ENCODE results near the gene CACNG7. TPM values are rescaled to one million over a fixed set of nuclear protein-coding genes. Genes with fewer than 3 reads are reported as not detected.
A peak's percentile ranks its signal among the peaks of the same experiment; 100 is the strongest.

The CACNG7 gene
- total and polyA plus RNA-seq, 2 donors (not counting 3 experiments of a cell fraction or from before 2014, with no cell fraction given), result 0.92 to 1.3 TPM

DNA sequence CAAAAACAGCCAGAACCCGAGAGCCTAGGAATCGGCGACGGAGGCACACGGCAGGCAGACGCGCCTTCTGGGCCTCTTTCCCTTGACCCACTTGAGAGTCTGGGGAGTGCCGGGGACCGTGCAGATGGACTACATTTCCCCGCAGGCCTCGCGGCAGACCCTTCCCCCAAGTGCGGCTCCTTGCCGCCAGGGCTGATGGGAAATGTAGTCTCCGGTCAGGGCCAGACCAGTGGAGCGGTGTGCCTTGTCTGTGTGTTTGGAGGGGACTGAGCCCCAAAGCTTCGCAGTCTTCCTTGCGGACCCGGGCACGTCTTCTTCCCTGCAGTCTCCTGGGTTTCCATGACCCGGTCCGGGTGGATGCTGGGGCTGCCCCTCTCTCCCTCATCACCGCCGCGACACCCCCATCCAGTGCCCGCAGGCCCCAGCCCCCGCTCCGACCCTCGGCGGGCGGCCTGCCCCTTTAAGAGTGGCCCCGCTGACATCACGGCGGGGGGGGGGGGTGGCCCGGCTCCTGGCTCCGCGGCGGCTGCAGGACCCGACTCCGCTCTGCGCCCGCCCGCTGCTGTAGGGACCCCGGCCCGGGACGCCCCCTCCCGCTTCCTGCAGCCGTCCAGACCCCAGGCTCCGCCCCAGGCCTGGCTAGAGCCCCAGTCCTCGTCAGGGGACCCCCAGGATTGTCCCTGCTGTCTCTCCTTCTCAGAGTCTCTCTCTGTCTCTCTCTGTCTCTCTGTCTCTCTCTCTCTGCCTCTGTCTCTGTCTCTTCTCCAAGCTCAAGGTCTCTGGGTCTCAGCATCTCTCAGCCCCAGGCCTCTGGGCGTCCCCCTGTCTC, 758 bp upstream of the CACNG7 start:
- DNase-seq (ENCODE audit: low read depth, low spot score), result peak; percentile 31
- no TSS peak for BruUV-seq (replicated peaks)
- peaks cover 6% of the 10 kb centered on the region for H3K4me1 ChIP-seq (ENCODE audit: control insufficient read depth, extremely low read depth, insufficient read depth, low read length)
- H3K9me3 ChIP-seq (replicated peaks; ENCODE audit: control insufficient read depth, insufficient read depth, low read length), result no peaks in the 10 kb centered on the region
- intact Hi-C loops (cut with micrococcal nuclease), result loop anchor here (1.0 to 5.0 kb wide), 5 partner anchors 66 to 189 kb away; no protein-coding TSS in a partner anchor
- H3K79me2 ChIP-seq (ENCODE audit: control insufficient read depth, insufficient read depth, low read length), result no peaks in the 10 kb centered on the region
- no peak overlapping the region for H3K9ac ChIP-seq (replicated peaks; ENCODE audit: extremely low read depth, insufficient read depth, low read length)
- H4K20me1 ChIP-seq (replicated peaks; ENCODE audit: control insufficient read depth, extremely low read depth, insufficient read depth, low read length), result no peaks in the 10 kb centered on the region
- no peaks in the 10 kb centered on the region for H3K9me1 ChIP-seq (replicated peaks; ENCODE audit: control insufficient read depth, extremely low read depth, insufficient read depth, low read length)
- ChIA-PET POLR2A (no interaction called here), CTCF (interaction anchor here (1.3 to 2.8 kb wide), 4 partner anchors 10 to 122 kb away, joined by 3 to 31 read pairs (median 11); no protein-coding TSS in a partner anchor)
- dilution Hi-C loops (cut with MboI; ENCODE audit: extremely low pct_ligation_motif_present, low sequenced_read_pairs), result no loop called here
- peaks cover 31 to 35% of the 10 kb centered on the region in 2 experiments for H3K27me3 ChIP-seq (ENCODE audit: control insufficient read depth in 2 of 2, insufficient read depth in 2 of 2, low read length in 2 of 2)
- TF ChIP-seq POLR2A (IDR thresholded peaks at IDR 0.05; ENCODE audit: low read depth, low read length) (no peak), CTCF (IDR thresholded peaks at IDR 0.05; ENCODE audit: extremely low read depth in 1 of 2, insufficient read depth in 1 of 2, low read depth in 1 of 2, low read length in 2 of 2) (no peak), EZH2 (IDR thresholded peaks at IDR 0.05; ENCODE audit: borderline replicate concordance, low read depth, low read length, severe bottlenecking) (peak; percentile 21), GATA2 (IDR thresholded peaks at IDR 0.05; ENCODE audit: insufficient read depth, insufficient read length, low read depth, low read length) (no peak), MYC (IDR thresholded peaks at IDR 0.05; ENCODE audit: low read depth, low read length) (no peak)
- peak overlapping the region; percentile 53 for H2AFZ ChIP-seq (ENCODE audit: low read depth, low read length)
- H3K36me3 ChIP-seq (ENCODE audit: control insufficient read depth in 2 of 2, extremely low read depth in 1 of 2, insufficient read depth in 2 of 2, low read length in 2 of 2), result no peaks in the 10 kb centered on the region
- no peak overlapping the region for H3K27ac ChIP-seq (ENCODE audit: insufficient read depth, low read depth, low read length)
- peak; percentile 80 for FAIRE-seq
- peak overlapping the region in 1 of 3 experiments; percentile 12 for H3K4me3 ChIP-seq (replicated peaks in 1 of 3; ENCODE audit: insufficient read depth in 1 of 3, low read depth in 1 of 3, low read length in 3 of 3)
- peak overlapping the region; percentile 34 for H3K4me2 ChIP-seq (ENCODE audit: insufficient read depth, low read length)

All from endothelial cell of umbilical vein (primary cell).